ENCODE measurements around the gene MCCC1.
"Not testable (repeated sequence)": the region's sequence is repeated elsewhere in the genome, so short reads cannot be mapped to it uniquely, and the experiment has no call there.

MCCC1 gene

GRCh38 chr3:183101040-183101439, 1.7 kb upstream of the MCCC1 start:
- not testable (repeated sequence) for H3K9ac ChIP-seq (ENCODE audit: low read length); H2BK5ac ChIP-seq (ENCODE audit: low read length); H3K4me3 ChIP-seq (ENCODE audit: low read length); H2BK15ac ChIP-seq (replicated peaks; ENCODE audit: low read depth); H3K79me2 ChIP-seq (ENCODE audit: control insufficient read depth, insufficient read depth, low read length); H3K4me1 ChIP-seq (ENCODE audit: control insufficient read depth, low read depth, low read length); H4K8ac ChIP-seq (ENCODE audit: low read depth, low read length); H4K5ac ChIP-seq (ENCODE audit: low read length); H3K27ac ChIP-seq (ENCODE audit: low read depth, low read length); H3K79me1 ChIP-seq (ENCODE audit: low read length); H3K4me2 ChIP-seq (ENCODE audit: low read length); H3K27me3 ChIP-seq (ENCODE audit: insufficient read depth, low read length, poor library complexity); H3K56ac ChIP-seq (ENCODE audit: low read length); DNase-seq; H3K18ac ChIP-seq (ENCODE audit: low read length); H3K4ac ChIP-seq (ENCODE audit: low read depth, low read length); H2AK5ac ChIP-seq (ENCODE audit: low read length); H3K36me3 ChIP-seq (ENCODE audit: control insufficient read depth, insufficient read depth, low read length); H3K23ac ChIP-seq (ENCODE audit: low read length); H2BK120ac ChIP-seq (ENCODE audit: low read depth, low read length)
- no CpG with 5 or more reads among the region's 24 CpGs for WGBS (ENCODE audit: extremely low coverage, insufficient coverage, low lambda C conversion rate)

DNA sequence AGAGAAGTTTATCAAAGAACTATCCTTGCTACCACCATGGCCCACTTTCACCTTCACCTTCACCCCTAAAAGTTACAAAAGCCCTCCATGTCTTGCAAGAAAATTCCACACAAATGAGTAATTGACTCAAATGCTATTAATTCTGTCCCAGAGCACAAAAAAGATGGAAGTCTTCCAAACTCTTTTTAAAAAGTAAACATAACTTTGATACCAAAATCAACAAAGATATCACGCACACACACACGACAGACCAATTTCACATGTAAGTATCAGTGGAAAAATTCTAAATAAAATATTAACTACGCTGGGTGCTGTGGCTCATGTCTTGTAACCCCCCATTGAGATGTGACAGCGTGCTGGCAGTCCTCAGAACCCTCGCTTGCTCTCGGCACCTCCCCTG, 1.1 kb upstream of the MCCC1 start:
- no peak overlapping the region for H4K8ac ChIP-seq (ENCODE audit: low read depth, low read length)
- H3K9ac ChIP-seq (ENCODE audit: low read length), result no peak overlapping the region
- no peak overlapping the region for H3K27ac ChIP-seq (ENCODE audit: low read depth, low read length)
- DNase-seq, result no peak
- peaks cover 2% of the 10 kb centered on the region for H3K4me1 ChIP-seq (ENCODE audit: control insufficient read depth, low read depth, low read length)
- no peak overlapping the region for H3K4me2 ChIP-seq (ENCODE audit: low read length)
- H3K79me2 ChIP-seq (ENCODE audit: control insufficient read depth, insufficient read depth, low read length), result no peaks in the 10 kb centered on the region
- no peak overlapping the region for H4K5ac ChIP-seq (ENCODE audit: low read length)
- H3K4ac ChIP-seq (ENCODE audit: low read depth, low read length), result no peak overlapping the region
- WGBS (ENCODE audit: extremely low coverage, insufficient coverage, low lambda C conversion rate), result no CpG with 5 or more reads among the region's 6 CpGs
- H3K36me3 ChIP-seq (ENCODE audit: control insufficient read depth, insufficient read depth, low read length), result no peaks in the 10 kb centered on the region
- H2BK5ac ChIP-seq (ENCODE audit: low read length), result no peak overlapping the region
- no peak overlapping the region for H2AK5ac ChIP-seq (ENCODE audit: low read length)
- no peak overlapping the region for H3K18ac ChIP-seq (ENCODE audit: low read length)
- H3K79me1 ChIP-seq (ENCODE audit: low read length), result peaks cover 2% of the 10 kb centered on the region
- H3K56ac ChIP-seq (ENCODE audit: low read length), result no peak overlapping the region
- no peaks in the 10 kb centered on the region for H3K27me3 ChIP-seq (ENCODE audit: insufficient read depth, low read length, poor library complexity)
- H2BK120ac ChIP-seq (ENCODE audit: low read depth, low read length), result no peak overlapping the region
- no peak overlapping the region for H3K4me3 ChIP-seq (ENCODE audit: low read length)
- no peak overlapping the region for H2BK15ac ChIP-seq (replicated peaks; ENCODE audit: low read depth)
- H3K23ac ChIP-seq (ENCODE audit: low read length), result no peak overlapping the region

GRCh38 chr3:183099838-183100204, 525 bp upstream of the MCCC1 start:
- WGBS (ENCODE audit: extremely low coverage, insufficient coverage, low lambda C conversion rate), result no CpG with 5 or more reads among the region's 1 CpG
- Histone ChIP-seq H4K5ac (ENCODE audit: low read length) (no peak overlapping the region), H2BK120ac (ENCODE audit: low read depth, low read length) (no peak overlapping the region), H4K8ac (ENCODE audit: low read depth, low read length) (no peak overlapping the region), H3K4me2 (ENCODE audit: low read length) (peak overlapping the region; percentile 26), H3K27me3 (ENCODE audit: insufficient read depth, low read length, poor library complexity) (no peaks in the 10 kb centered on the region), H3K18ac (ENCODE audit: low read length) (no peak overlapping the region), H2BK5ac (ENCODE audit: low read length) (no peak overlapping the region), H3K36me3 (ENCODE audit: control insufficient read depth, insufficient read depth, low read length) (no peaks in the 10 kb centered on the region), H3K9ac (ENCODE audit: low read length) (peak overlapping the region; percentile 44), H3K56ac (ENCODE audit: low read length) (no peak overlapping the region), H3K27ac (ENCODE audit: low read depth, low read length) (no peak overlapping the region), H2BK15ac (replicated peaks; ENCODE audit: low read depth) (no peak overlapping the region), H3K79me2 (ENCODE audit: control insufficient read depth, insufficient read depth, low read length) (no peaks in the 10 kb centered on the region), H3K23ac (ENCODE audit: low read length) (no peak overlapping the region), H2AK5ac (ENCODE audit: low read length) (no peak overlapping the region), H3K4me3 (ENCODE audit: low read length) (no peak overlapping the region), H3K79me1 (ENCODE audit: low read length) (peaks cover 2% of the 10 kb centered on the region), H3K4ac (ENCODE audit: low read depth, low read length) (no peak overlapping the region), H3K4me1 (ENCODE audit: control insufficient read depth, low read depth, low read length) (peaks cover 2% of the 10 kb centered on the region)
- DNase-seq, result no peak

- no peak overlapping the region for H2BK120ac ChIP-seq (ENCODE audit: low read depth, low read length)
- H4K5ac ChIP-seq (ENCODE audit: low read length), result no peak overlapping the region
- peaks cover 2% of the 10 kb centered on the region for H3K79me1 ChIP-seq (ENCODE audit: low read length)
- H3K4ac ChIP-seq (ENCODE audit: low read depth, low read length), result no peak overlapping the region
- peak overlapping the region; percentile 92 for H3K9ac ChIP-seq (ENCODE audit: low read length)
- H2BK15ac ChIP-seq (replicated peaks; ENCODE audit: low read depth), result no peak overlapping the region
- peak overlapping the region; percentile 90 for H3K4me3 ChIP-seq (ENCODE audit: low read length)
- no peak for DNase-seq
- no peak overlapping the region for H2AK5ac ChIP-seq (ENCODE audit: low read length)
- no peaks in the 10 kb centered on the region for H3K36me3 ChIP-seq (ENCODE audit: control insufficient read depth, insufficient read depth, low read length)
- no peak overlapping the region for H3K18ac ChIP-seq (ENCODE audit: low read length)
- no CpG with 5 or more reads among the region's 8 CpGs for WGBS (ENCODE audit: extremely low coverage, insufficient coverage, low lambda C conversion rate)
- H3K4me2 ChIP-seq (ENCODE audit: low read length), result peak overlapping the region; percentile 85
- H3K23ac ChIP-seq (ENCODE audit: low read length), result no peak overlapping the region
- no peak overlapping the region for H4K8ac ChIP-seq (ENCODE audit: low read depth, low read length)
- H3K27me3 ChIP-seq (ENCODE audit: insufficient read depth, low read length, poor library complexity), result no peaks in the 10 kb centered on the region
- peak overlapping the region; percentile 96 for H3K56ac ChIP-seq (ENCODE audit: low read length)
- H2BK5ac ChIP-seq (ENCODE audit: low read length), result no peak overlapping the region
- peaks cover 2% of the 10 kb centered on the region for H3K4me1 ChIP-seq (ENCODE audit: control insufficient read depth, low read depth, low read length)
- H3K27ac ChIP-seq (ENCODE audit: low read depth, low read length), result no peak overlapping the region
- H3K79me2 ChIP-seq (ENCODE audit: control insufficient read depth, insufficient read depth, low read length), result no peaks in the 10 kb centered on the region
Measured at GRCh38 chr3:183098536-183099025, 715 bp downstream of the MCCC1 start.

- Histone ChIP-seq H3K27me3 (ENCODE audit: insufficient read depth, low read length, poor library complexity) (no peaks in the 10 kb centered on the region), H3K56ac (ENCODE audit: low read length) (no peak overlapping the region), H3K4me3 (ENCODE audit: low read length) (no peak overlapping the region), H3K18ac (ENCODE audit: low read length) (no peak overlapping the region), H2AK5ac (ENCODE audit: low read length) (no peak overlapping the region), H3K4ac (ENCODE audit: low read depth, low read length) (no peak overlapping the region), H3K79me1 (ENCODE audit: low read length) (peaks cover 2% of the 10 kb centered on the region), H2BK5ac (ENCODE audit: low read length) (no peak overlapping the region), H2BK15ac (replicated peaks; ENCODE audit: low read depth) (no peak overlapping the region), H2BK120ac (ENCODE audit: low read depth, low read length) (no peak overlapping the region), H4K8ac (ENCODE audit: low read depth, low read length) (no peak overlapping the region), H3K36me3 (ENCODE audit: control insufficient read depth, insufficient read depth, low read length) (peaks cover 3% of the 10 kb centered on the region), H3K4me1 (ENCODE audit: control insufficient read depth, low read depth, low read length) (peaks cover 2% of the 10 kb centered on the region), H3K27ac (ENCODE audit: low read depth, low read length) (no peak overlapping the region), H3K4me2 (ENCODE audit: low read length) (no peak overlapping the region), H3K79me2 (ENCODE audit: control insufficient read depth, insufficient read depth, low read length) (no peaks in the 10 kb centered on the region), H4K5ac (ENCODE audit: low read length) (no peak overlapping the region), H3K9ac (ENCODE audit: low read length) (no peak overlapping the region), H3K23ac (ENCODE audit: low read length) (no peak overlapping the region)
- no CpG with 5 or more reads among the region's 4 CpGs for WGBS (ENCODE audit: extremely low coverage, insufficient coverage, low lambda C conversion rate)
- no peak for DNase-seq
Measured at GRCh38 chr3:183094711-183095110, 4.6 kb downstream of the MCCC1 start.

DNA sequence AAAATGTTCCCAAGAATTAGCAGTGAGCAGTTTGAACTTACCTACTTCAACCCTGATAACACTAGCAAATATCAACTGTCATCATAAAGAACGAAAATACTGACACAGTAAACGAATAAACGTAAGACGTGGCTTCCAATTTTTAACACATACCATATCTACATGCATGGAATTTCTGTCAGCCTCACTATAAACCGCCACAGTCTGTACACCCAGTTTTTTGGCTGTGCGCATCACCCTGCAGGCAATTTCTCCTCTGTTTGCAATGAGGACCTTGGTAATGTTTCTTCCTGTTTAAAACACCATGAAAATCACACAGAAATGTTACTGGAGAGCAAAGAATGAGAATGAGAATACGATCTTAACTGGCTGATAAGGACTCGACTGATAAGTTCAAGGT, 7.0 kb downstream of the MCCC1 start:
- Histone ChIP-seq H3K4ac (ENCODE audit: low read depth, low read length) (no peak overlapping the region), H3K4me2 (ENCODE audit: low read length) (no peak overlapping the region), H3K56ac (ENCODE audit: low read length) (no peak overlapping the region), H3K79me2 (ENCODE audit: control insufficient read depth, insufficient read depth, low read length) (no peaks in the 10 kb centered on the region), H3K27ac (ENCODE audit: low read depth, low read length) (no peak overlapping the region), H3K18ac (ENCODE audit: low read length) (no peak overlapping the region), H4K8ac (ENCODE audit: low read depth, low read length) (no peak overlapping the region), H3K9ac (ENCODE audit: low read length) (no peak overlapping the region), H3K4me1 (ENCODE audit: control insufficient read depth, low read depth, low read length) (no peaks in the 10 kb centered on the region), H2AK5ac (ENCODE audit: low read length) (no peak overlapping the region), H3K4me3 (ENCODE audit: low read length) (no peak overlapping the region), H3K27me3 (ENCODE audit: insufficient read depth, low read length, poor library complexity) (no peaks in the 10 kb centered on the region), H4K5ac (ENCODE audit: low read length) (no peak overlapping the region), H2BK15ac (replicated peaks; ENCODE audit: low read depth) (no peak overlapping the region), H2BK5ac (ENCODE audit: low read length) (no peak overlapping the region), H3K36me3 (ENCODE audit: control insufficient read depth, insufficient read depth, low read length) (peaks cover 3% of the 10 kb centered on the region), H3K23ac (ENCODE audit: low read length) (no peak overlapping the region), H3K79me1 (ENCODE audit: low read length) (no peaks in the 10 kb centered on the region), H2BK120ac (ENCODE audit: low read depth, low read length) (no peak overlapping the region)
- DNase-seq, result no peak
- no CpG with 5 or more reads among the region's 8 CpGs for WGBS (ENCODE audit: extremely low coverage, insufficient coverage, low lambda C conversion rate)
